SK-N-MC (cell line): ENCODE data around the gene COL4A1.

Experiments used
- DNase-seq: peaks from one replicate; pipeline ENCODE4 v3.0.0-alpha.2; 2011; ENCODE audit warnings: low read depth, low spot score
- H3K27ac ChIP-seq: fragments of 200-600 bp; sonication (generic); 2 replicates; pipeline ENCODE4 v1.5.1; 2016; ENCODE audit warnings: mixed run types
- H3K36me3 ChIP-seq: fragments of 200-600 bp; sonication (generic); 2 replicates; pipeline ENCODE4 v1.6.1; 2017; ENCODE audit warnings: antibody characterized with exemption, low read length, mixed read lengths; ENCODE audit not compliant: insufficient read depth
- H3K4me3 ChIP-seq: fragments of 200-600 bp; sonication (generic); 2 replicates; pipeline ENCODE4 v1.5.1; 2016
- H3K9ac ChIP-seq: fragments of 200-600 bp; sonication (generic); 2 replicates; pipeline ENCODE4 v1.8.0; 2017; ENCODE audit warnings: mixed run types, mixed read lengths; ENCODE audit not compliant: insufficient read length
- H3K9me3 ChIP-seq: fragments of 200-600 bp; sonication (generic); 2 replicates; pipeline ENCODE4 v1.6.1; 2017; ENCODE audit warnings: low read depth, mild to moderate bottlenecking, antibody characterized with exemption, low read length, moderate library complexity, mixed read lengths
- EZH2 ChIP-seq: fragments of 200-600 bp; sonication (generic); IDR thresholded peaks from one replicate; pipeline ENCODE4 v1.6.1; 2017; ENCODE audit warnings: antibody characterized with exemption
- FOXP2 ChIP-seq: optimal IDR thresholded peaks from 2 replicates; pipeline ENCODE3; 2011; ENCODE audit warnings: mild to moderate bottlenecking, moderate library complexity; ENCODE audit not compliant: insufficient read depth; ENCODE audit errors: extremely low read length, control extremely low read depth
- POLR2AphosphoS5 ChIP-seq: IDR thresholded peaks from 2 replicates; pipeline ENCODE4 v1.6.1; 2012; ENCODE audit warnings: mild to moderate bottlenecking, low read depth, low read length, borderline replicate concordance

Gene COL4A1

DNA sequence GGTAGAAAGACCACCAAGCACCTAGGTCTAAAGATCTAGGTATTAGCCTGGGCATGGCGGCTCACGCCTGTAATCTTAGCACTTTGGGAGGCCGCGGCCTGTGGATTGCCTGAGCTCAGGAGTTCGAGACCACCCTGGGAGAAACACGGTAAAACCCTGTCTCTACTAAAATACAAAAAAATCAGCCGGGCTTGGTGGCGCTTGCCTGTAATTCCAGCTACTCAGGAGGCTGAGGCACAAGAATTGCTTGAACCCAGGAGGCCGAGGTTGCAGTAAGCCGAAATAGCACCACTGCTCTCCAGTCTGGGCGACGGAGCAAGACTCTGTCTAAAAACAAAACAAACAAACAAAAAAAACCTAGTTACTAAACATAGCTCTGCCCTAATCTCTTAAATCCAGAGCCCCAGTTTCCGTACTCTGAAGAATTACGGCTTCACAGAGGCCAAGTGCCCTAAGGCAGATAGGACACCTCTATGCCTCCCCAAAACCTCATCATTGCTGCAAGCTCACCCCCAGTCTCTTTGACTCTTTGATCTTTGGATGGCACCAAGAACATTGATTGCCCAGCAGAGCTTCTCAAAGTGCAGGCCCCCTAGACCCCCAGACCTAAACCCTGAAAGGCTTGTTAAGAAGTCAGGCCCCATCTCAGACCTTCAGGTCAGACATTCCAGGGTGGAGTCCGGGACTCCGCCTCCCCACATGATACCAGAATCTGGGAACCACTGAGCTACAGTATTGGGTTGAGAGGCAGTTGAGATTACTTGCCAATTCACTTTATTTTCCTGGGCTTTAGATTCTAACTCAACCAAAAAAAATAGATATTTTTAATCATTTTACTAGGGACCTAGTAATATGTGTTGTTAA, 2.9 kb upstream of the COL4A1 start:
- Histone ChIP-seq H3K27ac (no peak overlapping the region), H3K36me3 (peaks cover 7% of the 10 kb centered on the region)

DNA sequence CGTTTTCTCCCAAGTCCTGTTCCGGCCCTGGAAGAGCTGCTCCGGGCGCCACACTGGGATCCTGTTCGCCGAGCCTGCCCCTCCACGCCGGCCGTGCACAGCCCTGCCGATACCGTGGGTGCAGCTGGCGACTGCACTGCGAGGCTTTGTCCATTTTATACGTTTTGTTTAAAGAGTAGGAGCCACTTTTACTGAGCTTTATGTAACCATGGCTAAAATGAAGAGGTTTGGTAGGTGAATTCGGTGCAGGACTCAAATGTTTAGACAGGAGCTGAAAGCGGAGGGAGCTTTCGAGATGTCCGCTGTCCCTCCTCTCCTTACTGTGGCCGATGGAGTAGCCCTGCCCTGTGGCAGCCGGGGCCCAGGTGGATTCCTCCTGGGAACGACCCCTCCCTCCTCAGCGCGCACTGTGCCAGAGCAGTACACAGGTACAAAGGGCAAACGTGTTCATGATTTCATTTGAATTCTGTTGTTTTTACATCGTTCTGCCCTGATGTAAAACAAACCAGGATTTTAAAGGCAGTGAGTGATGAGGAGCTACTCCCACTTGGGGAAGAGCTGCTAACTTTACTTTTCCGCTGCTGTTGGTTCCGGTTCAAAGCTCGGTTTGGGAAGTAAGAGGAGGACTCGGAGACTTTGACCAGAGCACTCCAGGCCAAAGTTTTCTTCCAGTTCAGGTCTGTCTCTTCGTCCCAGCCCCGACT, 1.9 kb upstream of the COL4A1 start:
- no peak for TF ChIP-seq FOXP2
- TF ChIP-seq EZH2, result no peak
- no peak for TF ChIP-seq POLR2AphosphoS5
- no peak overlapping the region for H3K27ac ChIP-seq
- no peak for DNase-seq
- H3K36me3 ChIP-seq, result peaks cover 8% of the 10 kb centered on the region
- no peaks in the 10 kb centered on the region for H3K9me3 ChIP-seq
- peak overlapping the region; percentile 91 for H3K9ac ChIP-seq
- H3K4me3 ChIP-seq, result peak overlapping the region; percentile 99

More for the DNA sequence above, 2.9 kb upstream of the COL4A1 start:
- TF ChIP-seq POLR2AphosphoS5 (no peak), EZH2 (no peak), FOXP2 (no peak)
- Histone ChIP-seq H3K9me3 (no peaks in the 10 kb centered on the region), H3K4me3 (no peak overlapping the region), H3K9ac (no peak overlapping the region)
- no peak for DNase-seq

GRCh38 chr13:110307767-110308655, 1.1 kb upstream of the COL4A1 start:
- Histone ChIP-seq H3K36me3 (peaks cover 10% of the 10 kb centered on the region), H3K9ac (peak overlapping the region; percentile 91), H3K27ac (no peak overlapping the region), H3K9me3 (no peaks in the 10 kb centered on the region), H3K4me3 (peak overlapping the region; percentile 99)
- TF ChIP-seq EZH2, result no peak
- peak; percentile 19; the same call in 1 of the 2 replicates for TF ChIP-seq POLR2AphosphoS5
- no peak for DNase-seq

GRCh38 chr13:110306340-110306959, 507 bp downstream of the COL4A1 start:
- peaks cover 10% of the 10 kb centered on the region for H3K36me3 ChIP-seq
- DNase-seq, result no peak
- H3K27ac ChIP-seq, result 0 out of 2 replicates have a peak overlapping the region, but pooled peaks have one; percentile 19
- H3K4me3 ChIP-seq, result peak overlapping the region; percentile 99
- H3K9ac ChIP-seq, result peak overlapping the region; percentile 91
- TF ChIP-seq EZH2 (no peak), FOXP2 (no peak), POLR2AphosphoS5 (no peak)
- H3K9me3 ChIP-seq, result no peaks in the 10 kb centered on the region

DNA sequence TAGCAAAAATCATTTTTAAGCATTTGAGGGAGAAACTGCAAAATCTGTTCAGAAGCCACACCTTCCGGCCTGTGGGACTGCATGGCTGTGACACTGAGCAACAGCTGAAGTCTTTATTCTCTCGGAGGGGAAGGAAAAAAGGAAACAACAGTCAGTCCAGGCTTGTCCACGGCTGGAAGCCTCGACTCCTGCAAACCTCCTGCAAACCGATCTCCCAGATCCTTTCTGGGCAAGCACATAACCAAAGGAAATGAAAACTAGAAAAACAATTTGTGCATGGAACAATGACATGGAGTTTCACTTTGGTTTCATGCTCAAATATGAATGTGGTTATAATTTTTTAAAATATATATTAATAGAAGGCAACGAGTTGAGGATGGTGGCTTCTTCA, 1.0 kb downstream of the COL4A1 start:
- H3K4me3 ChIP-seq, result peak overlapping the region; percentile 99
- H3K9ac ChIP-seq, result peak overlapping the region; percentile 91

DNA sequence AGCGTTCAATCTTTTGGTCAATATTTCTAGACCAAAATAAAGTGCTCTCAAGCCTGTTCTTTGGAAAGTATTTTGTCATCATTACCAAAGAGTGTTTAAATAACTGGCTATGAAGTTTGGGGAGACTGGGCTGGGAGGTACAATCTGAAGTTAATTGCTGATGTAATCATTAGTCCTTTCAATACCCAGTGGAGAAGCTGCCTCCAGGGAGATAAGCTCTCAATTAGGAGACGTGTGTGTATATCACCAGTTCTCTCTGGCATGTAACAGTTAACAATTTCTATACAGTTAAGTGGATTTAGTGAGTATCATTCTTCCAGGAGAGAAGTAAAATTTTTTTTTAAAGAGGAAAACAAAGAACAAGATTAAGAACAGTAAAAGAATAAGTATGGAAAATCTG, 1.4 kb downstream of the COL4A1 start:
- Histone ChIP-seq H3K36me3 (peaks cover 10% of the 10 kb centered on the region), H3K27ac (no peak overlapping the region), H3K9ac (peak overlapping the region; percentile 91), H3K4me3 (peak overlapping the region; percentile 99), H3K9me3 (no peaks in the 10 kb centered on the region)
- DNase-seq, result no peak
- TF ChIP-seq EZH2 (no peak), POLR2AphosphoS5 (no peak), FOXP2 (no peak)

More for the DNA sequence above, 1.0 kb downstream of the COL4A1 start:
- H3K27ac ChIP-seq, result no peak overlapping the region
- DNase-seq, result no peak
- H3K9me3 ChIP-seq, result no peaks in the 10 kb centered on the region
- peaks cover 10% of the 10 kb centered on the region for H3K36me3 ChIP-seq
- TF ChIP-seq POLR2AphosphoS5 (no peak), FOXP2 (no peak), EZH2 (no peak)

DNA sequence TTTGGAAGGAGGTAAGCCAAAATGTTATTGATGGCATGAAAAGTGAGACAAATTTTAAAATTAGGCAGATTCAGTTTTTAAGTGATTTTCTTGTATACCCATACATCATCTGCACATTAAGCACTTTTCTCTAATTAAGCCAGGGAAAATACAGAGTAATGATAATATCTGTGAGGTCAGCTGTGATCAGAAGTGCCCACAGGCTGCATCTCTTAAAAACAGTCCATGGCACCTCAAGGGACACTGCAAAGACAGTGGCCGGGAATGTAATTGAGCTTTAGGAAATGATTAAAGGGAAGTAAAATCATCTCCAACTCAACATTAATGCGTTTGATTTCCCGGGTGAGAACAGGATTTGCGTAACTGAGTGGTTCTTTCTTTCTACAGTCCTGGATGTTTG, 2.0 kb downstream of the COL4A1 start:
- H3K9ac ChIP-seq, result no peak overlapping the region
- H3K4me3 ChIP-seq, result peak overlapping the region; percentile 99
- H3K27ac ChIP-seq, result no peak overlapping the region
- DNase-seq, result no peak
- no peaks in the 10 kb centered on the region for H3K9me3 ChIP-seq
- TF ChIP-seq POLR2AphosphoS5 (no peak), EZH2 (no peak), FOXP2 (no peak)
- H3K36me3 ChIP-seq, result peaks cover 10% of the 10 kb centered on the region
